Measurements from ENCODE around the gene CSMD2.

DNA sequence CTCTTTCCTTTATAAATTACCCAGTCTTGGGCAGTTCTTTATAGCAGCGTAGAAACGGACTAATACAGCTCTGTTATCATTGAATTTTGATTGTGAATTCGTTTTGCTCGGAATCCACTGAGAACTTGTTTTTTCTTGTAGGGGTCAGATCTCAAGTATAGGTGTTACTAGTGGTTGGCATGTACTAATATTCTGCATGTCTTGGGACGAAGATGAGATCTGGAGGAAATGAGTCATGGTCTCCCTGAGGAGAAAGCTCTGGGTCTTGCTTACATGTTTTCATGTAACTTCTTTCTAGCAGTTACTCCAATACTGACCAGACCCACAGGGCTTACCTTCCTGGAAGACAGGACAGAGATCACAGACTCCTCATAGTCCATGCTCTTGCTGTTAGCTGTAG, 662.3 kb downstream of the CSMD2 start:
- TF ChIP-seq EZH2 (IDR thresholded peaks at IDR 0.05) = no peak
- TF ChIP-seq, protein P1, sequence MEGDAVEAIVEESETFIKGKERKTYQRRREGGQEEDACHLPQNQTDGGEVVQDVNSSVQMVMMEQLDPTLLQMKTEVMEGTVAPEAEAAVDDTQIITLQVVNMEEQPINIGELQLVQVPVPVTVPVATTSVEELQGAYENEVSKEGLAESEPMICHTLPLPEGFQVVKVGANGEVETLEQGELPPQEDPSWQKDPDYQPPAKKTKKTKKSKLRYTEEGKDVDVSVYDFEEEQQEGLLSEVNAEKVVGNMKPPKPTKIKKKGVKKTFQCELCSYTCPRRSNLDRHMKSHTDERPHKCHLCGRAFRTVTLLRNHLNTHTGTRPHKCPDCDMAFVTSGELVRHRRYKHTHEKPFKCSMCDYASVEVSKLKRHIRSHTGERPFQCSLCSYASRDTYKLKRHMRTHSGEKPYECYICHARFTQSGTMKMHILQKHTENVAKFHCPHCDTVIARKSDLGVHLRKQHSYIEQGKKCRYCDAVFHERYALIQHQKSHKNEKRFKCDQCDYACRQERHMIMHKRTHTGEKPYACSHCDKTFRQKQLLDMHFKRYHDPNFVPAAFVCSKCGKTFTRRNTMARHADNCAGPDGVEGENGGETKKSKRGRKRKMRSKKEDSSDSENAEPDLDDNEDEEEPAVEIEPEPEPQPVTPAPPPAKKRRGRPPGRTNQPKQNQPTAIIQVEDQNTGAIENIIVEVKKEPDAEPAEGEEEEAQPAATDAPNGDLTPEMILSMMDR (IDR thresholded peaks at IDR 0.05 in 2 of 3, conservative IDR thresholded peaks at IDR 0.05 in 1 of 3; ENCODE audit: borderline replicate concordance in 1 of 3, insufficient read depth in 1 of 3, low read depth in 2 of 3, low read length in 2 of 3) = no peak
- TF ChIP-seq RAD21 (IDR thresholded peaks at IDR 0.05; ENCODE audit: low read depth) = no peak
- no peak for TF ChIP-seq ZNF274 (IDR thresholded peaks at IDR 0.05; ENCODE audit: low read depth, low read length)
- no peak for TF ChIP-seq FOSL1 (IDR thresholded peaks at IDR 0.05; ENCODE audit: low read depth)
- no peak for TF ChIP-seq POLR2AphosphoS5 (IDR thresholded peaks at IDR 0.05; ENCODE audit: low read depth, low read length)
- no peak for TF ChIP-seq POLR2A (IDR thresholded peaks at IDR 0.05; ENCODE audit: borderline replicate concordance, extremely low read depth, insufficient read depth, insufficient read length)
- no peak for TF ChIP-seq ELF1 (IDR thresholded peaks at IDR 0.05; ENCODE audit: borderline replicate concordance, low read depth)
- no peak for TF ChIP-seq TCF7L2 (IDR thresholded peaks at IDR 0.05; ENCODE audit: borderline replicate concordance, extremely low read depth, insufficient read depth, insufficient read length)
- TF ChIP-seq, protein P2, sequence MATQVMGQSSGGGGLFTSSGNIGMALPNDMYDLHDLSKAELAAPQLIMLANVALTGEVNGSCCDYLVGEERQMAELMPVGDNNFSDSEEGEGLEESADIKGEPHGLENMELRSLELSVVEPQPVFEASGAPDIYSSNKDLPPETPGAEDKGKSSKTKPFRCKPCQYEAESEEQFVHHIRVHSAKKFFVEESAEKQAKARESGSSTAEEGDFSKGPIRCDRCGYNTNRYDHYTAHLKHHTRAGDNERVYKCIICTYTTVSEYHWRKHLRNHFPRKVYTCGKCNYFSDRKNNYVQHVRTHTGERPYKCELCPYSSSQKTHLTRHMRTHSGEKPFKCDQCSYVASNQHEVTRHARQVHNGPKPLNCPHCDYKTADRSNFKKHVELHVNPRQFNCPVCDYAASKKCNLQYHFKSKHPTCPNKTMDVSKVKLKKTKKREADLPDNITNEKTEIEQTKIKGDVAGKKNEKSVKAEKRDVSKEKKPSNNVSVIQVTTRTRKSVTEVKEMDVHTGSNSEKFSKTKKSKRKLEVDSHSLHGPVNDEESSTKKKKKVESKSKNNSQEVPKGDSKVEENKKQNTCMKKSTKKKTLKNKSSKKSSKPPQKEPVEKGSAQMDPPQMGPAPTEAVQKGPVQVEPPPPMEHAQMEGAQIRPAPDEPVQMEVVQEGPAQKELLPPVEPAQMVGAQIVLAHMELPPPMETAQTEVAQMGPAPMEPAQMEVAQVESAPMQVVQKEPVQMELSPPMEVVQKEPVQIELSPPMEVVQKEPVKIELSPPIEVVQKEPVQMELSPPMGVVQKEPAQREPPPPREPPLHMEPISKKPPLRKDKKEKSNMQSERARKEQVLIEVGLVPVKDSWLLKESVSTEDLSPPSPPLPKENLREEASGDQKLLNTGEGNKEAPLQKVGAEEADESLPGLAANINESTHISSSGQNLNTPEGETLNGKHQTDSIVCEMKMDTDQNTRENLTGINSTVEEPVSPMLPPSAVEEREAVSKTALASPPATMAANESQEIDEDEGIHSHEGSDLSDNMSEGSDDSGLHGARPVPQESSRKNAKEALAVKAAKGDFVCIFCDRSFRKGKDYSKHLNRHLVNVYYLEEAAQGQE (IDR thresholded peaks at IDR 0.05; ENCODE audit: low read depth) = no peak
- TF ChIP-seq, protein P3, sequence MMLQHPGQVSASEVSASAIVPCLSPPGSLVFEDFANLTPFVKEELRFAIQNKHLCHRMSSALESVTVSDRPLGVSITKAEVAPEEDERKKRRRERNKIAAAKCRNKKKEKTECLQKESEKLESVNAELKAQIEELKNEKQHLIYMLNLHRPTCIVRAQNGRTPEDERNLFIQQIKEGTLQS (IDR thresholded peaks at IDR 0.05) = no peak
- TF ChIP-seq CEBPB (IDR thresholded peaks at IDR 0.05; ENCODE audit: low read depth) = no peak
- TF ChIP-seq JUND (IDR thresholded peaks at IDR 0.05) = no peak
